ENCODE results near the gene P2RX2. TPM values are rescaled to one million over a fixed set of nuclear protein-coding genes. Genes with fewer than 3 reads are reported as not detected.
A peak's percentile ranks its signal among the peaks of the same experiment; 100 is the strongest.

The P2RX2 gene
- under 1 TPM; 0.34 to 0.45 TPM for total RNA-seq
- long read RNA-seq, result 0 reads

DNA sequence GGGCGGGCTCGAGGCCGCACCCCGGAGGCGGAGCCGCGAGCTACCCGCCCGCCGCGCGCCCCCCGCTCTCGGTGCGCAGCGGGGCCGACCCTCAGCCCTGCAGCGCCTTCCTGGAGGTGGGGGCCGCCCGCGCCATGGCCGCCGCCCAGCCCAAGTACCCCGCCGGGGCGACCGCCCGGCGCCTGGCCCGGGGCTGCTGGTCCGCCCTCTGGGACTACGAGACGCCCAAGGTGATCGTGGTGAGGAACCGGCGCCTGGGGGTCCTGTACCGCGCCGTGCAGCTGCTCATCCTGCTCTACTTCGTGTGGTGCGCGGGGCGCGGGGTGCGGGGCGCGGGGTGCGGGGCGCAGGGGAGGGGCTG is at the start of gene P2RX2:
P2RX2 (plus strand) TSS at position 94 of the 361 bp plus-strand sequence; CDS start at position 135, 41 bp downstream.
- intact Hi-C loops (cut with DNase I, micrococcal nuclease), result loop anchor here (5.0 to 10.0 kb wide), 2 partner anchors 201 to 204 kb away; no protein-coding TSS in a partner anchor
- DNase-seq (no peak), ATAC-seq (no peak)

DNA sequence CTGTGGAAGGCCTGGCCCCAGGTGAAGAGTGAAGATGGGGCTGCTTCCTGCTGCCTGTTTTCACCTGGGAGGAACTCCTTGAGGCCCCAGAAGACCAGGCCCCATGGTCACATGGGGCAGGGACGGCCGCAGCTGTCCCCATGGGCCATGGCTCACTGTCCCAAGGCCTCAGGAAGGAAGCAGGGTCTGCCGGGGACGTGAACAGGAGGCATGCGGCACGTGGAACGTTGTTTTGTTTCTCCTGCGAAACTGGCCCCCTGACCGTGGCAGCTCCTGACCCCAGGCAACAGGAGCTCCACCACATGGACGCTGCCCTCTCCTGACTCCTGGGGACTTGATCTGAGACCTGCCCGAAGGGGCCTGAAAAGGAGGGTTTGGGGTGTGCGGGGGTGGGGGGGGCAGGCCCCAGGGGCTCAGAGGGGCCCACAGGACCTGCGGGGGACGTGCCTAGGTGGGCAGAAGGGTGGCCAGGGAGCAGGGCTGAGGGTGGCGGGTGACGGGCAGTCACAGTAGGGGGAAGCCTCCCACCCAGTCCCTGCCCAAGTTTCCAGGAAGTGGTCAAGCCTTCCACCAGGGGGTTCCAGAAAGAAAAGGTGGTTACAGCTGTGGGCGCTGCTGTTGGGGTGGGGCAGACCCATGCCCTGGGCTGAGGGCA is 49.6 kb upstream of the P2RX2 start:
- ATAC-seq (no peak), DNase-seq (no peak)
- intact Hi-C loops (cut with DNase I, micrococcal nuclease), result no loop called here

DNA sequence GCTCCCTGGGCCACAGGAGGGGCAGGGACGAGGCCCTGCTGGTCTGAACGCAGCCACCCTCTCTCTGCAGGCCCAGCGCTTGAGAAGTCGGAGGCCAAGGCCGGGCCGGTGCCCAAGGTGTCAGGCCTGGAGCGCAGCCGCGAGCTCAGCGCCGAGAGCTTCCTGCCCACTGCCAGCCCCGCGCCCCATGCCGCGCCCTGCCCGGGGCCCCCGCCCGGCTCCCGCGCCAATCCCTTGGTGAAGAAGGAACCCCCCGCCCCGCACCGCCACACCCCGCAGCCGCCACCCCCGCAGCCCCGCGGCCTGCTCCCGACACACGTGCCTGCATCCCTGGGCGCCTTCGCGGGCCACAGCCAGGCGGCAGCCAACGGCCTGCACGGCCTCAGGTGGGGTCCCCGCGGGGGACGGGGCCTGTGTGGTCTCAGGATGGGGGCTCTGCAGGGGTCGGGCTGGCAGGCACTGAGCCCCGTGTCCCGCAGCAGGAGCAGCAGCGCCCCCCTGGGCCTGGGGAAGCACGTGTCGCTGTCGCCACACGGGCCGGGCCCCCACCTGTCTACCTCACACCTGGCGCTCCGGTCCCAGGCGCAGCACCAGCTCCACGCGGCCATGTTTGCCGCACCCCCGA is 48.6 kb upstream of the P2RX2 start:
- intact Hi-C loops (cut with DNase I, micrococcal nuclease), result no loop called here
- peak; percentile 1 for ATAC-seq
- DNase-seq, result no peak

DNA sequence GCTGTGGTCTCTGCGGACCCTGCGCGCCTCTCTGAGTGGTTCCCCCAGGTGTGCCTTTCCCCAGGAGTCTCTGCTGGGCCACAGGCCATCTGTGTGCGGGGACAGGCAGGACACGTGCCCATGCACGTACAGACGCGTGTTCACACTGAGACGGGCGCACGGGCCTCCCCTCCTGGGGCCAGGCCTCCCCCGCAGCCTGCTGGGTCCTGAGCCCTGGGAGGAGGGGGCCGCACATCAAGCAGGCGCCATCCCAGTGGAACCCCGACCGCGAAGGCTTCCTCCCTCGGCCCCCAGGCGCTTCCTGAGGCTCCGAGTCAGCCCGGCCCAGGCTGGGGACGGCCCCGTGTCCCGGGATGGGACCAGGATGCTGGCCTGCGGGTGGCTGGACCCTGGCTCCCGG is 47.9 kb upstream of the P2RX2 start:
- DNase-seq (no peak), ATAC-seq (no peak)
- intact Hi-C loops (cut with DNase I, micrococcal nuclease), result no loop called here

- ATAC-seq (no peak), DNase-seq (no peak)
- intact Hi-C loops (cut with DNase I, micrococcal nuclease), result no loop called here
These were observed 47.5 kb upstream of the P2RX2 start for GRCh38 chr12:132571051-132571450.

- intact Hi-C loops (cut with DNase I, micrococcal nuclease), result no loop called here
- DNase-seq (no peak), ATAC-seq (no peak)
These were observed 47.0 kb upstream of the P2RX2 start for GRCh38 chr12:132571598-132571997.

- peak; percentile 22 for ATAC-seq
- intact Hi-C loops (cut with DNase I, micrococcal nuclease), result no loop called here
- no peak for DNase-seq
These were observed 46.5 kb upstream of the P2RX2 start for GRCh38 chr12:132572106-132572505.

GRCh38 chr12:132572801-132573760 is 45.5 kb upstream of the P2RX2 start:
- intact Hi-C loops (cut with DNase I, micrococcal nuclease), result no loop called here
- DNase-seq (no peak), ATAC-seq (no peak)

- intact Hi-C loops (cut with DNase I, micrococcal nuclease), result no loop called here
- no peak for ATAC-seq
- no peak for DNase-seq
These were observed 44.1 kb upstream of the P2RX2 start for GRCh38 chr12:132574271-132574996.

GRCh38 chr12:132575661-132576060 is 42.9 kb upstream of the P2RX2 start:
- DNase-seq, result no peak
- ATAC-seq, result no peak

DNA sequence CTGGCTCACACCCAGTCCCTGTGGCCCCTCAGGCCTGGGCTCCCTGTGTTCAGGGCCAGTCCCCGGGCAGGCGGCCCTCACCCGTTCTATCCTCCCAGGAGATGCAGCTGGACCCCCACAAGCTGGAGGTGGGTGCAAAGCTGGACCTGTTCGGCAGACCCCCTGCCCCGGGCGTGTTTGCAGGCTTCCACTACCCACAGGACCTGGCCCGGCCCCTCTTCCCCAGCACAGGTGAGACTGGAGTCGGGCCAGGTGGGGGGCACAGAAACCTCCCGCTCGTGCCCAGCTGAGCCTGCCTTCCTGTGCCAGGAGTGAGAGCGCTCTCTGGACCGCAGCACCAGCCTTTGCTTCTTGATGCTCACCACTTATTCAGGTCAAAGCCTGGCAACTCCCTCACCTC is 41.9 kb upstream of the P2RX2 start:
- ATAC-seq (no peak), DNase-seq (no peak)
- intact Hi-C loops (cut with DNase I, micrococcal nuclease), result no loop called here

More at GRCh38 chr12:132575661-132576060, 42.9 kb upstream of the P2RX2 start:
- intact Hi-C loops (cut with DNase I, micrococcal nuclease), result no loop called here

GRCh38 chr12:132577191-132577920 is 41.2 kb upstream of the P2RX2 start:
- DNase-seq (no peak), ATAC-seq (no peak)
- intact Hi-C loops (cut with DNase I, micrococcal nuclease), result no loop called here

DNA sequence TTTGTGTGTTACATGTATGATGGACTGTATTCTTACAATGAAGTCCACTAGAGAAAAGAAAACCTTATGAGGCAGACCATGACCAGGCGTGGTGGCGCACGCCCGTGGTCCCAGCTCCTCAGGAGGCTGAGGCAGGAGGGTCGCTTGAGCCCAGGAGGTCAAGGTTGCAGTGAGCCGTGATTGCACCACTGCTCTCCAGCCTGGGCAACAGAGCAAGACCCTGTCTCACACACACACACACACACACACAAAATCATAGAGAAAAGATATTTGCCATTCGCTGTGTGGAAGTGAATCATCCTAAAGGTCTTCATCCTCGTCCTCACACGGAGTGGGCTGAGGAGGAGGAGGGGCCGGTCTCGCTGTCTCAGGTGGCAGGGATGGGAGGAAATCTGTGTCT is 40.5 kb upstream of the P2RX2 start:
- no peak for ATAC-seq
- intact Hi-C loops (cut with DNase I, micrococcal nuclease), result no loop called here

GRCh38 chr12:132578826-132579225 is 39.8 kb upstream of the P2RX2 start:
- ATAC-seq, result no peak
- intact Hi-C loops (cut with DNase I, micrococcal nuclease), result no loop called here
- no peak for DNase-seq

More for the DNA sequence above, 40.5 kb upstream of the P2RX2 start:
- DNase-seq, result no peak

DNA sequence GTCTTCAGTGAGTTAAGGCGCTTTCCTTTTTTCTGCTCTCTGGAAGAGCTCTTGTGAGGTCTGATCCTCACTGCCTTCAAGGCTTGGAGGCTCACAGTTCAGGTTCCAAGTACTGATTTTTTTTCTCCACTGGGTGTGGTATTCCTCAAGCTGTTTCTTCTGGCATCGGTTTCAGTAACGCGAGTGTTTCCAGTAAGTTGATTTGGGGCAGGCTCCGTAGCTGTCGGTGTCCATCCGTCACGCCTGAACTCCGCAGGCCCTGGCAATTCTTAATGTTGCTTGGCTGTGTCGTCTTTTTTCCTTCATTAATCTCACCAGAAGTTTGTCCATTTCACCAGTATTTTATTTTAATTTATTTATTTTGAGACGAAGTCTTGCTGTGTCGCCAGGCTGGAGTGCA is 38.8 kb upstream of the P2RX2 start:
- DNase-seq, result no peak
- ATAC-seq, result no peak
- intact Hi-C loops (cut with DNase I, micrococcal nuclease), result no loop called here

- DNase-seq (no peak), ATAC-seq (no peak)
- intact Hi-C loops (cut with DNase I, micrococcal nuclease), result no loop called here
These were observed 37.8 kb upstream of the P2RX2 start for GRCh38 chr12:132580701-132581292.

DNA sequence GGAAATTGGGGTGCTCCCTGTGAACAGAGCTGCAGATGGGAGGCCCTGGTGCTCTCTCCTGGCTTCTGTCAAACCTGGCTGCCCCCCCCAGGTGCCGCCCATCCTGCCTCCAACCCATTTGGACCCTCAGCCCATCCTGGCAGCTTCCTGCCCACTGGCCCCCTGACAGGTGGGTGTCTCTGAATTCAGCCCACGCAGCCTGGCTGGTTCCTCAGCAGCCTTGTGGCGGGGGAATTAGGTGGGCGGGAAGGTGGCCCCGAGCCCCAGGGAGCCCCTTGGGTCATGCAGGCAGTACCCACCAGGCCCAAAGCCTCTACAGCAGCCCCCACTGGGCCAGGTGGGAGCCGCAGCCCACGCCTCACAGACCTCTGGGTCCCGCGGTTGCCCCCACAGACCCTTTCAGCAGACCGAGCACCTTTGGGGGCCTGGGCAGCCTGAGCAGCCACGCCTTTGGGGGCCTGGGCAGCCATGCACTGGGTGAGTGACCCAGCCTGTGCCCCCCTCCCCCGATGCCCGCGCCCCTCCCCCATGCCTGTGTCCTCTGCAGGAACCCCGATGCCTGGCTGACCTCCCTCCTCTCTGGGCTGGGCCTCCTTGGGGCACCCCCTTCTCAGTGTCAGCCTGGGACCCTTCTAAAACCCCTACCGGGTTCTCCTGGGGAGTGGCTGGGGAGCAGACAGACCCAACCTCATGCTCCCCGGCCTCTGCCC is 37.1 kb upstream of the P2RX2 start:
- DNase-seq (no peak), ATAC-seq (no peak)
- intact Hi-C loops (cut with DNase I, micrococcal nuclease), result no loop called here

DNA sequence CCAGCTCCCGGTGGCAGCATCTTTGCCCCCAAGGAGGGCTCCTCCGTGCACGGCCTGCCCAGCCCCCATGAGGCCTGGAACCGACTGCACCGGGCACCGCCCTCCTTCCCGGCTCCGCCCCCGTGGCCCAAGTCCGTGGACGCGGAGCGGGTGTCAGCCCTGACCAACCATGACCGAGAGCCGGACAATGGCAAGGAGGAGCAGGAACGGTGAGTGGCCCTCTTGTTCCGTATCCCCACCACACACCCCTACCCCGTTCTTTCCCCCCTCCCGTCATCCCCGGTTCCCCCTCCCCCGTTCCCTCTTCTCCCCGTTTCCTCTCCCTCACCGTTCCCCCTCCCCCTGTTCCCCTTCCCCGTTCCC is 36.5 kb upstream of the P2RX2 start:
- intact Hi-C loops (cut with DNase I, micrococcal nuclease), result no loop called here
- no peak for ATAC-seq
- no peak for DNase-seq

All from left colon (tissue), 2 donors.